ENCODE results near the gene KIF16B. TPM values are rescaled to one million over a fixed set of nuclear protein-coding genes. Genes with fewer than 3 reads are reported as not detected.

Gene KIF16B
- total RNA-seq, 1 donor from 2014 or later, result 14.2 TPM

GRCh38 chr20:16302818-16303217 lies 270.4 kb downstream of the KIF16B start:
- no peak overlapping the region for H3K4me3 ChIP-seq (ENCODE audit: low read depth, low read length)
- TF ChIP-seq CTCF (conservative IDR thresholded peaks at IDR 0.05; ENCODE audit: low read depth, low read length), result no peak
- no peak for DNase-seq (ENCODE audit: low read depth)

- no peak for TF ChIP-seq CTCF (conservative IDR thresholded peaks at IDR 0.05; ENCODE audit: low read depth, low read length)
- DNase-seq (ENCODE audit: low read depth), result no peak
- H3K4me3 ChIP-seq (ENCODE audit: low read depth, low read length), result no peak overlapping the region
Measured at GRCh38 chr20:16301986-16302385, 271.3 kb downstream of the KIF16B start.

GRCh38 chr20:16299897-16300296 lies 273.4 kb downstream of the KIF16B start:
- no peak for TF ChIP-seq CTCF (conservative IDR thresholded peaks at IDR 0.05; ENCODE audit: low read depth, low read length)
- no peak for DNase-seq (ENCODE audit: low read depth)
- H3K4me3 ChIP-seq (ENCODE audit: low read depth, low read length), result no peak overlapping the region

GRCh38 chr20:16296931-16297330 lies 276.3 kb downstream of the KIF16B start:
- H3K4me3 ChIP-seq (ENCODE audit: low read depth, low read length), result no peak overlapping the region
- no peak for DNase-seq (ENCODE audit: low read depth)
- no peak for TF ChIP-seq CTCF (conservative IDR thresholded peaks at IDR 0.05; ENCODE audit: low read depth, low read length)

- no peak overlapping the region for H3K4me3 ChIP-seq (ENCODE audit: low read depth, low read length)
- TF ChIP-seq CTCF (conservative IDR thresholded peaks at IDR 0.05; ENCODE audit: low read depth, low read length), result no peak
- DNase-seq (ENCODE audit: low read depth), result no peak
Measured at GRCh38 chr20:16295534-16295933, 277.7 kb downstream of the KIF16B start.

- H3K4me3 ChIP-seq (ENCODE audit: low read depth, low read length), result no peak overlapping the region
- TF ChIP-seq CTCF (conservative IDR thresholded peaks at IDR 0.05; ENCODE audit: low read depth, low read length), result no peak
- no peak for DNase-seq (ENCODE audit: low read depth)
Measured at GRCh38 chr20:16293590-16293989, 279.7 kb downstream of the KIF16B start.

- no peak for TF ChIP-seq CTCF (conservative IDR thresholded peaks at IDR 0.05; ENCODE audit: low read depth, low read length)
- DNase-seq (ENCODE audit: low read depth), result no peak
- no peak overlapping the region for H3K4me3 ChIP-seq (ENCODE audit: low read depth, low read length)
Measured at GRCh38 chr20:16292226-16292880, 280.9 kb downstream of the KIF16B start.

Measured in epithelial cell of proximal tubule (primary cell).